HepG2 (cell line): Measurements from ENCODE around the gene LMAN2L. TPM values are rescaled to one million over a fixed set of nuclear protein-coding genes. Genes with fewer than 3 reads are reported as not detected.
A peak's percentile ranks its signal among the peaks of the same experiment; 100 is the strongest.

Experiments
- ETV6 ChIP-seq: sonication (generic); formaldehyde crosslinking; conservative IDR thresholded peaks from 2 replicates; pipeline ENCODE4 v1.4.0; 2020; ENCODE audit warnings: missing genetic modification reagents
- HOXA7 ChIP-seq: sonication (generic); formaldehyde crosslinking; IDR thresholded peaks from 2 replicates; pipeline ENCODE4 v1.8.1; 2022; ENCODE audit warnings: mild to moderate bottlenecking, missing genetic modification reagents, moderate library complexity
- KDM4B ChIP-seq: sonication (generic); formaldehyde crosslinking; IDR thresholded peaks from 2 replicates; pipeline ENCODE4 v1.4.0; 2020; ENCODE audit warnings: missing genetic modification reagents
- PHF8 ChIP-seq: sonication (generic); formaldehyde crosslinking; IDR thresholded peaks from 2 replicates; pipeline ENCODE4 v1.5.0; 2020; ENCODE audit warnings: missing genetic modification reagents
- ZNF235 ChIP-seq: sonication (generic); formaldehyde crosslinking; IDR thresholded peaks from 2 replicates; pipeline ENCODE4 v1.8.1; 2023; ENCODE audit warnings: mild to moderate bottlenecking, missing genetic modification reagents, borderline replicate concordance
- ZNF891 ChIP-seq: sonication (generic); formaldehyde crosslinking; IDR thresholded peaks from 2 replicates; pipeline ENCODE4 v1.5.0; 2020; ENCODE audit warnings: mild to moderate bottlenecking, missing genetic modification reagents
- polyA plus RNA-seq, 8 experiments: library from polyadenylated mRNA; depleted of rRNA in 3 of 8; stranded (reverse) in 7 of 8; unstranded in 1 of 8; fragments of >200 nt; fragmentation: Illumina TruSeq in 4 of 8; extraction: Trizol in 4 of 8; gene quantifications; 2 replicates each; pipeline versions ENCODE4 v1.2.1 to v1.2.3, GENCODE V29; 2011 to 2016; ENCODE audit warnings: low read depth in 4 of 8, missing spikeins in 1 of 8, mixed read lengths in 1 of 8; ENCODE audit not compliant: insufficient read depth in 1 of 8
- total RNA-seq, 5 experiments: library from RNA; depleted of rRNA; stranded (reverse); fragments of >200 nt; fragmentation: Illumina TruSeq; extraction: Trizol; gene quantifications; 2 replicates each; pipeline ENCODE4 v1.2.3, GENCODE V29; 2016; ENCODE audit warnings: low read depth in 1 of 5
- TF ChIP-seq, protein P1 (sequence below), 2 experiments: fragments of 450-650 bp in 1 of 2; sonication (generic) in 1 of 2; formaldehyde crosslinking in 1 of 2; IDR thresholded peaks; 2 replicates each; pipeline versions ENCODE4 v1.6.1 to v1.8.0; 2016 to 2022; ENCODE audit warnings: antibody characterized with exemption in 1 of 2, mild to moderate bottlenecking in 1 of 2, missing genetic modification reagents in 1 of 2
- TF ChIP-seq, protein P2 (sequence below): sonication (generic); formaldehyde crosslinking; IDR thresholded peaks from 2 replicates; pipeline ENCODE4 v1.4.0; 2020; ENCODE audit warnings: mild to moderate bottlenecking, missing genetic modification reagents
- TF ChIP-seq, protein P3 (sequence below): sonication (generic); formaldehyde crosslinking; IDR thresholded peaks from 2 replicates; pipeline ENCODE4 v1.4.0; 2020; ENCODE audit warnings: mild to moderate bottlenecking, missing genetic modification reagents
- TF ChIP-seq, protein P4 (sequence below): sonication (generic); formaldehyde crosslinking; IDR thresholded peaks from 2 replicates; pipeline ENCODE4 v1.9.0; 2022; ENCODE audit warnings: missing genetic modification reagents, mild to moderate bottlenecking, borderline replicate concordance
- TF ChIP-seq, protein P5 (sequence below): sonication (generic); formaldehyde crosslinking; IDR thresholded peaks from 2 replicates; pipeline ENCODE4 v1.4.0; 2020; ENCODE audit warnings: mild to moderate bottlenecking, missing genetic modification reagents

LMAN2L gene
- total and polyA plus RNA-seq, 2 of the 13 experiments (the other 11 are each of a cell fraction or from before 2014, with no cell fraction given), result 39.1 to 57.9 TPM

DNA sequence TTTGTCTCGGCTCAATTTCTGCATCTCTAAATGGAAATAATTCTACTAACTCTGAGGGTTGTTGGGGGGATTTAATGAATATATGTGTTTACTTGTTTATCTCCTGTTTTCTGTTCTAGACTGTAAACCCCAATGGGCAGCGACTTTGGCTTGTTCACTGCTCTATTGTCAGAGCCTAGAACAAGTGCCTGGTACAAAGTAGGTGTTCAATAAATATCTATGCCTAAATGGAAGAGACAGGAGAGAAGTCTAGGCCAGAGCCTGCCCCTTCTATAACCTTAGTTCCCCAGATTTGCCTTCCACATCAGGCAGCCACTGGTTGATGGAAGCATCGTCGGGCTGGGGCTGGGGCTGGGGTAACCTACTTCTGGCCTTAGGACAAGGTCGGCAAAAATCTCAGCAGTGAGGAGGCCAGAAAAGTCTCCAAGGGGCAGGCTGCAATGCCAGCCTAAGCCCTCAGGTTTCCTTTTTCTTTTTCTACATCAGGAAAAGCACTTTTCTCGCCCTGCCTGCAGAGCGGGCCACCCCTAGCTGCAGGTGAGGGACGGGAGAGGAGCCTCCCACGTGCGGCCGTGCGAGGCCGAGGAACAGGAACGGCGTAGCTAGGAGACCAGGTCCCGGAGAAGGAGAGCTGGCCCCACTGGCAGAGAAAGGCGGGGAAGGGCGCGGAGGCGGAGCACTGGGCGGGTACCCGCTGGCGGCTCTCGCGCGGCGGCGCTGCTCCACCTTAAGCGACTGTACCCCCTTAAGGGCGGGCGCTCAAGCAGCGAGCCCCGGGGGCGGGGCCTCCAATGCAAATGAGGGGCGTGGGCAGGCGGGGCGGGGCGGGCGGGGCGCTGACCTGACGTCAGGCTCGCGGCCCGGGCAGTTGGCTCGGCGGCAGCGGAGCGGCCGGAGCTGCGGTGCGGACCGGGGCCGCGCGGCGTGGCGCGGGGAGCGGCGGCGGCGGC is 20.4 kb upstream of the LMAN2L start, which contains the start of gene CNNM4 (continued):
- TF ChIP-seq, protein P1, sequence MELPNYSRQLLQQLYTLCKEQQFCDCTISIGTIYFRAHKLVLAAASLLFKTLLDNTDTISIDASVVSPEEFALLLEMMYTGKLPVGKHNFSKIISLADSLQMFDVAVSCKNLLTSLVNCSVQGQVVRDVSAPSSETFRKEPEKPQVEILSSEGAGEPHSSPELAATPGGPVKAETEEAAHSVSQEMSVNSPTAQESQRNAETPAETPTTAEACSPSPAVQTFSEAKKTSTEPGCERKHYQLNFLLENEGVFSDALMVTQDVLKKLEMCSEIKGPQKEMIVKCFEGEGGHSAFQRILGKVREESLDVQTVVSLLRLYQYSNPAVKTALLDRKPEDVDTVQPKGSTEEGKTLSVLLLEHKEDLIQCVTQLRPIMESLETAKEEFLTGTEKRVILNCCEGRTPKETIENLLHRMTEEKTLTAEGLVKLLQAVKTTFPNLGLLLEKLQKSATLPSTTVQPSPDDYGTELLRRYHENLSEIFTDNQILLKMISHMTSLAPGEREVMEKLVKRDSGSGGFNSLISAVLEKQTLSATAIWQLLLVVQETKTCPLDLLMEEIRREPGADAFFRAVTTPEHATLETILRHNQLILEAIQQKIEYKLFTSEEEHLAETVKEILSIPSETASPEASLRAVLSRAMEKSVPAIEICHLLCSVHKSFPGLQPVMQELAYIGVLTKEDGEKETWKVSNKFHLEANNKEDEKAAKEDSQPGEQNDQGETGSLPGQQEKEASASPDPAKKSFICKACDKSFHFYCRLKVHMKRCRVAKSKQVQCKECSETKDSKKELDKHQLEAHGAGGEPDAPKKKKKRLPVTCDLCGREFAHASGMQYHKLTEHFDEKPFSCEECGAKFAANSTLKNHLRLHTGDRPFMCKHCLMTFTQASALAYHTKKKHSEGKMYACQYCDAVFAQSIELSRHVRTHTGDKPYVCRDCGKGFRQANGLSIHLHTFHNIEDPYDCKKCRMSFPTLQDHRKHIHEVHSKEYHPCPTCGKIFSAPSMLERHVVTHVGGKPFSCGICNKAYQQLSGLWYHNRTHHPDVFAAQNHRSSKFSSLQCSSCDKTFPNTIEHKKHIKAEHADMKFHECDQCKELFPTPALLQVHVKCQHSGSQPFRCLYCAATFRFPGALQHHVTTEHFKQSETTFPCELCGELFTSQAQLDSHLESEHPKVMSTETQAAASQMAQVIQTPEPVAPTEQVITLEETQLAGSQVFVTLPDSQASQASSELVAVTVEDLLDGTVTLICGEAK (IDR thresholded peaks at IDR 0.05), result no peak
- TF ChIP-seq, protein P1 (CRISPR knock-in tag; IDR thresholded peaks at IDR 0.05), result no peak
- TF ChIP-seq ZNF891 (CRISPR knock-in tag) (peak; percentile 22; the same call in 1 of the 2 replicates), PHF8 (CRISPR knock-in tag) (0 out of 2 replicates have a peak, but pooled peaks have one; percentile 7), ZNF235 (no peak), KDM4B (0 out of 2 replicates have a peak, but pooled peaks have one; percentile 41), HOXA7 (CRISPR knock-in tag) (no peak), ETV6 (CRISPR knock-in tag) (0 out of 2 replicates have a peak, but pooled peaks have one; percentile 56)
- TF ChIP-seq, protein P2, sequence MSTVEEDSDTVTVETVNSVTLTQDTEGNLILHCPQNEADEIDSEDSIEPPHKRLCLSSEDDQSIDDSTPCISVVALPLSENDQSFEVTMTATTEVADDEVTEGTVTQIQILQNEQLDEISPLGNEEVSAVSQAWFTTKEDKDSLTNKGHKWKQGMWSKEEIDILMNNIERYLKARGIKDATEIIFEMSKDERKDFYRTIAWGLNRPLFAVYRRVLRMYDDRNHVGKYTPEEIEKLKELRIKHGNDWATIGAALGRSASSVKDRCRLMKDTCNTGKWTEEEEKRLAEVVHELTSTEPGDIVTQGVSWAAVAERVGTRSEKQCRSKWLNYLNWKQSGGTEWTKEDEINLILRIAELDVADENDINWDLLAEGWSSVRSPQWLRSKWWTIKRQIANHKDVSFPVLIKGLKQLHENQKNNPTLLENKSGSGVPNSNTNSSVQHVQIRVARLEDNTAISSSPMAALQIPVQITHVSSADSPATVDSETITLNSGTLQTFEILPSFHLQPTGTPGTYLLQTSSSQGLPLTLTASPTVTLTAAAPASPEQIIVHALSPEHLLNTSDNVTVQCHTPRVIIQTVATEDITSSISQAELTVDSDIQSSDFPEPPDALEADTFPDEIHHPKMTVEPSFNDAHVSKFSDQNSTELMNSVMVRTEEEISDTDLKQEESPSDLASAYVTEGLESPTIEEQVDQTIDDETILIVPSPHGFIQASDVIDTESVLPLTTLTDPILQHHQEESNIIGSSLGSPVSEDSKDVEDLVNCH (CRISPR knock-in tag), result no peak
- TF ChIP-seq, protein P3, sequence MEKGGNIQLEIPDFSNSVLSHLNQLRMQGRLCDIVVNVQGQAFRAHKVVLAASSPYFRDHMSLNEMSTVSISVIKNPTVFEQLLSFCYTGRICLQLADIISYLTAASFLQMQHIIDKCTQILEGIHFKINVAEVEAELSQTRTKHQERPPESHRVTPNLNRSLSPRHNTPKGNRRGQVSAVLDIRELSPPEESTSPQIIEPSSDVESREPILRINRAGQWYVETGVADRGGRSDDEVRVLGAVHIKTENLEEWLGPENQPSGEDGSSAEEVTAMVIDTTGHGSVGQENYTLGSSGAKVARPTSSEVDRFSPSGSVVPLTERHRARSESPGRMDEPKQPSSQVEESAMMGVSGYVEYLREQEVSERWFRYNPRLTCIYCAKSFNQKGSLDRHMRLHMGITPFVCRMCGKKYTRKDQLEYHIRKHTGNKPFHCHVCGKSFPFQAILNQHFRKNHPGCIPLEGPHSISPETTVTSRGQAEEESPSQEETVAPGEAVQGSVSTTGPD (CRISPR knock-in tag), result no peak
- TF ChIP-seq, protein P4, sequence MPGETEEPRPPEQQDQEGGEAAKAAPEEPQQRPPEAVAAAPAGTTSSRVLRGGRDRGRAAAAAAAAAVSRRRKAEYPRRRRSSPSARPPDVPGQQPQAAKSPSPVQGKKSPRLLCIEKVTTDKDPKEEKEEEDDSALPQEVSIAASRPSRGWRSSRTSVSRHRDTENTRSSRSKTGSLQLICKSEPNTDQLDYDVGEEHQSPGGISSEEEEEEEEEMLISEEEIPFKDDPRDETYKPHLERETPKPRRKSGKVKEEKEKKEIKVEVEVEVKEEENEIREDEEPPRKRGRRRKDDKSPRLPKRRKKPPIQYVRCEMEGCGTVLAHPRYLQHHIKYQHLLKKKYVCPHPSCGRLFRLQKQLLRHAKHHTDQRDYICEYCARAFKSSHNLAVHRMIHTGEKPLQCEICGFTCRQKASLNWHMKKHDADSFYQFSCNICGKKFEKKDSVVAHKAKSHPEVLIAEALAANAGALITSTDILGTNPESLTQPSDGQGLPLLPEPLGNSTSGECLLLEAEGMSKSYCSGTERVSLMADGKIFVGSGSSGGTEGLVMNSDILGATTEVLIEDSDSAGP (CRISPR knock-in tag), result peak; percentile 96
- TF ChIP-seq, protein P5, sequence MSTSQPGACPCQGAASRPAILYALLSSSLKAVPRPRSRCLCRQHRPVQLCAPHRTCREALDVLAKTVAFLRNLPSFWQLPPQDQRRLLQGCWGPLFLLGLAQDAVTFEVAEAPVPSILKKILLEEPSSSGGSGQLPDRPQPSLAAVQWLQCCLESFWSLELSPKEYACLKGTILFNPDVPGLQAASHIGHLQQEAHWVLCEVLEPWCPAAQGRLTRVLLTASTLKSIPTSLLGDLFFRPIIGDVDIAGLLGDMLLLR, result 0 out of 2 replicates have a peak, but pooled peaks have one; percentile 48
